Measurements from ENCODE around the gene PITPNM2. TPM values are rescaled to one million over a fixed set of nuclear protein-coding genes. Genes with fewer than 3 reads are reported as not detected.
A peak's percentile ranks its signal among the peaks of the same experiment; 100 is the strongest.

The PITPNM2 gene
- total and polyA plus RNA-seq, 2 experiments from 2014 or later: 3.6 to 6.3 TPM

DNA sequence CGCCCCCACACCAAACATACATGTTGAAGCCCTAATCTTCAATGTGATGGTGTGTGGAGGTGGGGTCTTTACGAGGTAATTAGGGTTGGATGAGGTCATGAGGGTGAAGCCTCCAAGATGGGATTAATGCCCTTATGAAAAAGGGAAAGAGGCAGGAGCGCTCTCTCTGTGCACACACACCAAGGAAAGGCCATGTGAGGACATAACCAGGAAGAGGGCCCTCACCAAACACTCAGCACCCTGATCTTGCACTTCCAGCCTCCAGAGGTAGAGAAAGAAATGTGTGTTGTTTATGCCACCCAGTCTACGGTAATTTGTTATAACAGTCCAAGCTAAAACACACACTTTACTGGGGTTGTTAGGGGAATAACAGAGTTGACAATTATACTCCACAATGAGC lies 14.6 kb upstream of the PITPNM2 start:
- Histone ChIP-seq H3K4me1 (ENCODE audit: insufficient read depth) (peaks cover 16% of the 10 kb centered on the region), H3K4me2 (no peak overlapping the region), H3K9me2 (replicated peaks; ENCODE audit: insufficient read depth) (no peaks in the 10 kb centered on the region), H2AFZ (no peak overlapping the region), H4K20me1 (ENCODE audit: insufficient read depth, poor library complexity, severe bottlenecking) (no peaks in the 10 kb centered on the region), H3K4me3 (no peak overlapping the region), H3K79me2 (no peaks in the 10 kb centered on the region), H3K27me3 (no peaks in the 10 kb centered on the region), H3K36me3 (replicated peaks; ENCODE audit: insufficient read depth, low read depth) (no peaks in the 10 kb centered on the region), H3K9me3 (ENCODE audit: low read depth) (no peaks in the 10 kb centered on the region), H3K27ac (peak overlapping the region; percentile 36)
- 94% methylated on average over 4 of the region's 4 CpGs for WGBS (ENCODE audit: low lambda C conversion rate, missing lambda C conversion rate)
- DNase-seq (ENCODE audit: low spot score): no peak
- no peak for TF ChIP-seq EZH2phosphoT487 (IDR thresholded peaks at IDR 0.05; ENCODE audit: low read depth, severe bottlenecking, unreplicated experiment)
- no peak for TF ChIP-seq EZH2 (IDR thresholded peaks at IDR 0.05; ENCODE audit: borderline replicate concordance)
- TF ChIP-seq CTCF (IDR thresholded peaks at IDR 0.05; ENCODE audit: poor library complexity): no peak

DNA sequence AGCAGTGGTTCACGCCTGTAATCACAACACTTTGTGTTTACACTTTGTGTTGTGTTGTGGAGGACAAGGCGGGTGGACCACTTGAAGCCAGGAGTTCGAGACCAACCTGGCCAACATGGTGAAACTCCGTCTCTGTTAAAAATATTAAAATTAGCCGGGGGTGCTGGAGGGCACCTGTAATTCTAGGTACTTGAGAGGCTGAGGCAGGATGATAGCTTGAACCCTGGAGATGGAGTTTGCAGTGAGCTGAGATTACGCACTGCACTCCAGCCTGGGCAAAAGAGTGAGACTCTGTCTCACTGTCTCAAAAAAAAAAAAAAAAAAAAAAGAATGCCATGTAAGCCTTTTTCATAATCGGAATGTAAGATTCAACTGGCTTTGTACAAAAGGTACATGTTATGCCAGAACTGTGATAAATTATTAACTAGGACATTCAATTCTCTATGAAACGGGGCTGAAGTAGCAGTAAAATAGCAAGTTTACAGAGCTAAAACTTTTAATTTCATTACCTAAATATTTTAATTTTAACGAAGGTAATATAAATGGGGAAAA lies 13.9 kb upstream of the PITPNM2 start:
- TF ChIP-seq CTCF (IDR thresholded peaks at IDR 0.05; ENCODE audit: poor library complexity): no peak
- TF ChIP-seq EZH2 (IDR thresholded peaks at IDR 0.05; ENCODE audit: borderline replicate concordance): no peak
- no peak for TF ChIP-seq EZH2phosphoT487 (IDR thresholded peaks at IDR 0.05; ENCODE audit: low read depth, severe bottlenecking, unreplicated experiment)
- H4K20me1 ChIP-seq (ENCODE audit: insufficient read depth, poor library complexity, severe bottlenecking): no peaks in the 10 kb centered on the region
- no peak overlapping the region for H3K4me3 ChIP-seq
- WGBS (ENCODE audit: low lambda C conversion rate, missing lambda C conversion rate): 88% methylated on average over 9 of the region's 9 CpGs
- no peak overlapping the region for H2AFZ ChIP-seq
- H3K4me2 ChIP-seq: peak overlapping the region; percentile 34
- H3K79me2 ChIP-seq: no peaks in the 10 kb centered on the region
- peak overlapping the region; percentile 37 for H3K27ac ChIP-seq
- no peaks in the 10 kb centered on the region for H3K9me2 ChIP-seq (replicated peaks; ENCODE audit: insufficient read depth)
- H3K27me3 ChIP-seq: no peaks in the 10 kb centered on the region
- H3K4me1 ChIP-seq (ENCODE audit: insufficient read depth): peaks cover 16% of the 10 kb centered on the region
- no peak for DNase-seq (ENCODE audit: low spot score)
- H3K36me3 ChIP-seq (replicated peaks; ENCODE audit: insufficient read depth, low read depth): no peaks in the 10 kb centered on the region
- no peaks in the 10 kb centered on the region for H3K9me3 ChIP-seq (ENCODE audit: low read depth)

GRCh38 chr12:123164222-123164621 lies 13.3 kb upstream of the PITPNM2 start:
- no peaks in the 10 kb centered on the region for H3K27me3 ChIP-seq
- H4K20me1 ChIP-seq (ENCODE audit: insufficient read depth, poor library complexity, severe bottlenecking): no peaks in the 10 kb centered on the region
- no peak for DNase-seq (ENCODE audit: low spot score)
- H3K4me1 ChIP-seq (ENCODE audit: insufficient read depth): peaks cover 16% of the 10 kb centered on the region
- no peaks in the 10 kb centered on the region for H3K9me2 ChIP-seq (replicated peaks; ENCODE audit: insufficient read depth)
- TF ChIP-seq CTCF (IDR thresholded peaks at IDR 0.05; ENCODE audit: poor library complexity) (no peak), EZH2phosphoT487 (IDR thresholded peaks at IDR 0.05; ENCODE audit: low read depth, severe bottlenecking, unreplicated experiment) (no peak), EZH2 (IDR thresholded peaks at IDR 0.05; ENCODE audit: borderline replicate concordance) (no peak)
- peak overlapping the region; percentile 37 for H3K27ac ChIP-seq
- 88% methylated on average over 3 of the region's 3 CpGs for WGBS (ENCODE audit: low lambda C conversion rate, missing lambda C conversion rate)
- H3K4me2 ChIP-seq: no peak overlapping the region
- no peak overlapping the region for H2AFZ ChIP-seq
- H3K4me3 ChIP-seq: no peak overlapping the region
- H3K9me3 ChIP-seq (ENCODE audit: low read depth): no peaks in the 10 kb centered on the region
- H3K79me2 ChIP-seq: no peaks in the 10 kb centered on the region
- H3K36me3 ChIP-seq (replicated peaks; ENCODE audit: insufficient read depth, low read depth): no peaks in the 10 kb centered on the region

Measured in hepatocyte (in vitro differentiated cells).